ENCODE measurements around the gene GPR162.

DNA sequence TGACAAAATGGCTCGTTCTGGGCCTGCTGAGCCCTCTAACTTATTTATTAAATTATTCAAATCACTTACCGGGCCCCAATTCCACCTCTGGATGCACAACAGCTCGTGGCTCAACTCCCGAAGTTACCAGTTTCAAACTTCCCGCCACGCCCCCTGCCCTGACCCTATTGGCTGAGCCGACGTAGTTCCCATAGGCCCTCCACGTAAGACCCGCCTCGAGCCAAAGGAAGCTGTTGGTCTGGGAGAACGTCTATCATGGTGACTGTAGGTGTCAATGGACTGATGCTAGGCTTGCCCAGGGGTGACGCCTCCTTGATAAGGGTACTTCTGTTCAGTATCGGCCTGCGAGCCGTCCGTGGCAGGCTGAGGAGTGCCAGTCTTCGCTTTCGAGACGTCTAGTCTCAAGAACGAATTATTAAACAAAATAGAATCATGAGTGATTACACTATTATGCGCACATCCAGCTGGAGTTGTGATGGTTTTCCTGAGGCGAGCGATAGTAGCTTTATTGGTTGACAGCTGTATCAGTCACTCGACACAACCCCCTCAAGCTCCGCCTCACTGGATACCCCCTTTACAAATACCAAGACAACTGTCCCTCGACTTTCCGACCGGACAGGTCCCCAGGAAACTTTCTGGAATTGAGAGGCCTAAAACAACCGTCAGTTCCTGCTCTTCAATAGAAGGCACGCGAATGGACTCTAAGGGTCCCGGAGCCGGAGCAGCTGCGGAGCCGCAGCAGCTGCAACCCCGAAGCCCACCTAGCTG, 29.7 kb downstream of the GPR162 start, which contains the start of gene CDCA3:
- TF ChIP-seq, protein P1, sequence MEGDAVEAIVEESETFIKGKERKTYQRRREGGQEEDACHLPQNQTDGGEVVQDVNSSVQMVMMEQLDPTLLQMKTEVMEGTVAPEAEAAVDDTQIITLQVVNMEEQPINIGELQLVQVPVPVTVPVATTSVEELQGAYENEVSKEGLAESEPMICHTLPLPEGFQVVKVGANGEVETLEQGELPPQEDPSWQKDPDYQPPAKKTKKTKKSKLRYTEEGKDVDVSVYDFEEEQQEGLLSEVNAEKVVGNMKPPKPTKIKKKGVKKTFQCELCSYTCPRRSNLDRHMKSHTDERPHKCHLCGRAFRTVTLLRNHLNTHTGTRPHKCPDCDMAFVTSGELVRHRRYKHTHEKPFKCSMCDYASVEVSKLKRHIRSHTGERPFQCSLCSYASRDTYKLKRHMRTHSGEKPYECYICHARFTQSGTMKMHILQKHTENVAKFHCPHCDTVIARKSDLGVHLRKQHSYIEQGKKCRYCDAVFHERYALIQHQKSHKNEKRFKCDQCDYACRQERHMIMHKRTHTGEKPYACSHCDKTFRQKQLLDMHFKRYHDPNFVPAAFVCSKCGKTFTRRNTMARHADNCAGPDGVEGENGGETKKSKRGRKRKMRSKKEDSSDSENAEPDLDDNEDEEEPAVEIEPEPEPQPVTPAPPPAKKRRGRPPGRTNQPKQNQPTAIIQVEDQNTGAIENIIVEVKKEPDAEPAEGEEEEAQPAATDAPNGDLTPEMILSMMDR (conservative IDR thresholded peaks at IDR 0.05 in 1 of 2, IDR thresholded peaks at IDR 0.05 in 1 of 2; ENCODE audit: extremely low read depth in 1 of 2, insufficient read depth in 1 of 2, low read depth in 1 of 2, low read length in 2 of 2) = no peak
- TF ChIP-seq EZH2 (IDR thresholded peaks at IDR 0.05; ENCODE audit: borderline replicate concordance, low read length) = no peak
